HUDEP-2 (cell line): ENCODE measurements around the gene PARP11.

Experiments
- DNase-seq, 76 experiments: peaks; one replicate each; lab custom pipeline; 2025; ENCODE audit not compliant: unreplicated experiment in 76 of 76; lab: John Stamatoyannopoulos, UW

Gene PARP11

GRCh38 chr12:3872800-3873636, at the start of gene PARP11:
TSS of gene PARP11 (minus strand) at chr12:3873399. CDS start at chr12:3873229, 170 bp downstream.
- peak; percentile 45 to 99 (median 92) for DNase-seq

DNA sequence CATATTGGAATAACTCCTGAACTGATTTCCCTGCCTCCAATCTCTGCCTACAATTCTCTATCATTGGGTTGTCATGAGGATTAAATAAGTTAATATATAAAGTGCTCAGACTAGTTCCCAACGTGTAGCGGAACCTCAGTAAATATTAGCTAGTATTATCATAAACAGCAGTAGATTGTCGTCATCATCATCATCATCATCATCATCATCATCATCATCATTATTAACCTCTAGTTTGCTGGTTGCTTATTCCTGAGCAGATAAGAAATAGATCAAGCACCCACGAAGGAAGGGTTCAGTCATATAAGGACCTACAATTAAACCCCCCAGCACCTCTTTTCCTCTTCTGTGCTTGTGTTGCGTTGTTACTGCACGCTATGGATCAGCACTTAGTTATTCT, 48.8 kb upstream of the PARP11 start:
- no peak for DNase-seq

- DNase-seq: no peak
Measured at GRCh38 chr12:3921526-3921925, 48.3 kb upstream of the PARP11 start.

DNA sequence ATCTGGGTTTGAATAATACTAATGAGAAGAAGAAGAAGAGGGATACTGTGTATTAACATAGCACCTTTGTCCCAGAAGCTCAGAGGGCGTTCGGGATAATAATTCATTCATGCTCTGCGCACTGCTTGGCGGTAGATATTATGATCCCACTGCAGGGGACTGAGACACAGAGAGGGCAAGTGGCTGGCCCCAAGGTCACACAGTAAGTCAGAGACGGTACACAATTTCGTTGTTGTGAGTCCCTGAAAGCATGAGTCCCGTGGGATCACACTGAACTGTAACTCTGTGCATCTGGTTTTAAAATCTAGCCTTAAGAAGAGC, 47.9 kb upstream of the PARP11 start:
- no peak for DNase-seq

GRCh38 chr12:3920351-3921150, 47.4 kb upstream of the PARP11 start:
- no peak for DNase-seq

GRCh38 chr12:3913278-3913677, 40.1 kb upstream of the PARP11 start:
- no peak for DNase-seq

DNA sequence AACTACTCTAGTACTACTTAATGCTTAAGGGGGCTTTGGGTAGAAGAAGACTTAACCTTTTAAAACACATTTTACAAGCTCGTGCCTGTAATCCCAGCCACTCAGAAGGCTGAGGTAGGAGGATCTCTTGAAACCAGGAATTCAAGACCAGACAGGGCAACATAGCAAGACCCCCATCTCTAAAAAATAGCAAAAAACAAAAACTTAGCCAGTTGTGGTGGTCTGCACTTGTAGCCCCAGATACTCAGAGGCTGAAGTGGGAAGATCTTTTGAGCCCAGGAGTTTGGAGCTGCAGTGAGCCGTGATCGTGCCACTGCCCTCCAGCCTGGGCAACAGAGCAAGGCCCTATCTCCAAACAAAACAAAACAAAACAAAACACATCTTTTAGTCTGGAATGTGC, 39.7 kb upstream of the PARP11 start:
- no peak for DNase-seq

- no peak for DNase-seq
Measured at GRCh38 chr12:3911409-3911808, 38.2 kb upstream of the PARP11 start.

- no peak for DNase-seq
Measured at GRCh38 chr12:3905664-3906063, 32.5 kb upstream of the PARP11 start.

DNA sequence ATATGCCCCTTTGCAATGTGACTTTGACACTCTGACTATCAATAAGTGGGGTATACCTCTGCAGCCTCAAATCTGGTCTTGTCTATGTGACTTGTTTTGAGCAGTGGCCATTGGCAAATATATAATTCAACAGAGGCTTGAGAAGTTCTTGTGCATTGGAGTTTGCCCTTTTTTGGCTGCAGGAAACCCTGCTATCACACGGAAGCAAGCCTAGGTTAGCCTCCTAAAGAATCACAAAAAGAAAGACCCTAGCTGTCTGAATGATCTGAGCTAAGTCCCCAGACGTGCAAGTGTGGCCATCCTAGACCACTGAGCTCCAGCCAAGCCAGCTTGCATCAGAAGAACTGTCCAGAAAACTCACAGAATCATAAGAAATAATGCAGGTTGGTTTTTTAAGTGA, 31.8 kb upstream of the PARP11 start:
- no peak for DNase-seq

- no peak for DNase-seq
Measured at GRCh38 chr12:3902921-3903320, 29.7 kb upstream of the PARP11 start.

GRCh38 chr12:3901116-3901515, 27.9 kb upstream of the PARP11 start:
- DNase-seq: no peak

DNA sequence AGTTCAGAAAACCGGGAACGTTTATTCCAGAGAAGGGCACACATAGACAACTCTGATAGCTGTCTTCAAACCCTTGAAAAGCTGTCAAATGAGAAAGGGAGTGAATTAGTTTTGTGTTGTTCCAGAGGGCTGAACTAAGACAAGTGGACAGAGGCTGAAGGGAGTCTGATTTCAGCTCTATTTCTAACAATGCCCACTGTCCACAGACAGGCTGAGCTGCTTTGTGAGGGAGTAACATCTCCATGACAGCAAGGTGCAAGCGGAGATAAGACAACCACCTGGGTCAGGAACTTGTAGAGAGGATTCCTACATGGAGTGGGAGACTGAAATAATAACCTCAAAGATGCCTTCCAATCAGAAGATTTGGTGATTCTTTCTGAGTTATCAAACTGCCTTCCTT, 25.6 kb upstream of the PARP11 start:
- no peak for DNase-seq

GRCh38 chr12:3897371-3897971, 24.3 kb upstream of the PARP11 start:
- DNase-seq: no peak

- no peak for DNase-seq
Measured at GRCh38 chr12:3896801-3897351, 23.7 kb upstream of the PARP11 start.

DNA sequence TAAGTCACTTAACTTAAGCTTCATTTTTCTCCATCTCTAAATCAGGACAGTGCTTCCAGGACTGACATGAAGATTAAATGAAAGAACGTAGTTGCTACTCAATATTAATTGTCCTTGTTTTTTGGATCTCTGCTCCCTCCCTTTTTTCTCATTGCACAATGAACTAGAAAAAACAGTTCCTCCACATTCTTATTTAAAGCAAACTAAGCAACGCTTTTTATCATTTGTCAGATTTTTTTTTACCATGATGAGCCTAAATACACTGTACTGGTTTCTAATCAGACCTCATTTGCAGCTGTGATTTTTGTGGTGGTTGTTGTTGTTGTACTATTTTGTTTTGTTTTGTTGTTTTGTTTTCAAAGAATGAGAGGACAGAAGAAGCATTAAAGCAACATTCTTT, 23.2 kb upstream of the PARP11 start:
- no peak for DNase-seq

DNA sequence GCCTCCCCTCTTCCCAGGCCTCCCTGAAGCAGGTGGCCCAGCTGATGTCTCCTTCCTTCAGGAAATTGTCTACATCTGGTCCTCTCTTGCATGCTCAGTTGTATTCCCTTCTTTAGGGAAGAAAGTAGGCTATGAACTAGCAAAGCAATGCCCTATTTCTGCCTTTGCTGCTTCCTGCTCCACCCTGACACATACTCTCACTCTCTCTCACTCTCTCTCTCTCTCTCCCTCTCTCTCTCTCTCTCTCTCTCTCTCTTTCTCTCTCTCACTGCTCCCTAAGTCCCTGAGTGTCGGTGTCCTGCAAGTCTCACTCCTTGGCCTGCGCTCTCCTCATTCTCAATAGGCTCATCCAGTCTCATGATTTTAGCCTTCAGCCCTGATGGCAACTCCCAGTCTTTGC, 19.4 kb upstream of the PARP11 start:
- DNase-seq: no peak

DNA sequence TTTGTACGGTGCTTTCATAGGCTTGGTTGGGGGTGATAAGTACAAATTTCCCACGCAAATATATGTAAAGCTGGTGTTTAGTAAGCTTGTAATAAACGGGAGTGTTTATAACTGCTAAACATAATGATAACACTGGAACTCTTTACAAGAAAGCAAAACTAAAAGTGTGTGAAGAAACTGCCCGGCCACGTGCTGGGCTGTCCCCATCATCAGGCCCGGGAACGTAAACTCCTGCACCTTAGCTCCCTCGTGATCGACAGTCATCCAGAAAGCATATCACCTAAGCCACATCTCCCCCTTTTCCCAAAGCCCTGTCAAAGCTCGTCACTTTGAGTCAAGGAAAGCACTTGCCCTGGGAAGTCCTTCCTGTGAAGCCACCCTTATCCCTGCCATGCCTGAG, 18.0 kb upstream of the PARP11 start:
- no peak for DNase-seq

DNA sequence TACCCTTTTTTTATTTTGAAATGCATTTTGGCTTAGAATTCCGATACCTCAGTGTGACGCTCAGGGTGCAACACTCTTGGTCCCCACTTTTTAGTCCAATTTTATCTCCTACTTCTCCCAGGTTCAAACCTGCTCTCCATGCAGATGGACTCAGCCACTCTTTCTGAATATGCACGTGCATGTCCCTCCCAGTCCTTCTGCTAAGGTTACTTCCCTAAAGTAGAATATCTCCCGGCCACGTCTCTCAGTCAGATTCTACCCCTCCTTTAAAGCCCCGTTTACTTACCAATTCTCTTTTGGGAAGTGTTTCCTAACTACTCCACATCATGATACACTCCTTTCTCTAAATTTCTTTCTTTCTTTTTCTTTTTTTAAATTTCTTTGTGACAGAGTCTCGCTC, 15.5 kb upstream of the PARP11 start:
- DNase-seq: no peak

DNA sequence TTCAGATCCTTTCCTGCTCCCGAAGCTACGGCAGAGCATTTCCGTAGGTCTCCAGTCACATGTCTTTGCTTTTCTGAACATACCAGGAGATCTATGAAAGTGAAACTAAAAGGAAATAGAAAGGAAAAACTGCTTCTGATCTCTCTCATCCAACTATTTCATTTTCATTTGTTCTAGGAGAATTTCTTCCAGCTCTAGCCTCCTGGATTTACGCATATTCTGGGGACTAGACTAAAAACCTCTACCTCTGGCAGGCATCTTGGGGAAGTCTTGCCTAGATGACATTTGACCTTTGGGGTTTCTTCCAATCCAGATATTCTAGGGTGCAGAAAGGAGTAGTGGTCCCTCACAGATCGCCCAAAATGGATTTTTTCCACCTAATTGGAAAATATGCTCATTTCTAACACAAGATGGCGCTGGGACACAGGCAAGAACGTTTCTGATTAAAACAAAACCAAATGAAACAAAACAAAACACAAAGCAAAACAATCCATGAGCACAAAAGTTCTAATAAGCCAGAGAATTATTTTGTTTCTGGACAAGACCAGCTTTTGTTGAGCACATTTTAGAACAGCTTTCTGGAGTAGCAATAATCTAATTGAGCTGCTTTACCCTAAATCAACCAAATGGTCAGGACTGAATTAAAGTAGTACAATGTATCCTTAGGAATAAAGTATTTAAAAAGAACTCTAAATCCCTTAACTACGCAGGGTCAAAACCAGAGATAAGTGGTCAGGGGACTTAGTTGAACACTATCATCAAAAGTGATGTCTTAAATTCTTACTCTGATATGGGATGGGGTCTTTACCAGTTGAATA, 12.3 kb upstream of the PARP11 start:
- DNase-seq: peak in 15 of 76 experiments; percentile 2 to 35 (median 7)

DNA sequence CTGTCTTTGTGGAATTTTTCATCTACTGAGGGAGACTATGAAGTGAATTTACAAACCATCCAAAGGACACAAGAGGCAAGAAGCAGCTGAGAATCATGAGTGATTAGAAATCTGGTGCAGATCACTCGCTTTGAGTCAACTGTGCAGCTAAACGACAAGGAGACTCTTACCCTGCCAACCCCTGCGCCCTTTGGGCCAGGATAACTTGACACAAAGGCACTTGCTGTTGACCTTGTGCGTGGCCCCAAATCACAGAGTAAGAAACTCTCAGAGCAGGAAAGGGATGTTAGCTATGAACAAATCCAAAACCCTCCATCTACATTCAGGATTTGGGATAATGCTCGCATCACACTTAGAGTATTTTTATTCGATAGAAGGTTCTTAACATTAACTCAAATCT, 11.5 kb upstream of the PARP11 start:
- no peak for DNase-seq
